HCT116 (cell line): ENCODE data around the gene NOX1. TPM values are rescaled to one million over a fixed set of nuclear protein-coding genes. Genes with fewer than 3 reads are reported as not detected.

Experiments
- ATAC-seq: fragments of 200-7000 bp; cut with Tn5 transposase; 2 replicates; pipeline ENCODE4 v1.9.1; 2020; ENCODE audit warnings: mild to moderate bottlenecking, moderate library complexity
- BruUV-seq: library from RNA; stranded (reverse); fragments of 400-500 nt; replicated peaks from 2 replicates; lab custom pipeline; 2021; lab: Mats Ljungman, UMichigan
- CTCF ChIA-PET: fragments of 300-600 bp; sonication (Branson Sonifier 250); formaldehyde crosslinking; loops from one replicate; lab custom pipeline; 2021; ENCODE audit warnings: antibody characterized with exemption; lab: Charles Lee
- POLR2A ChIA-PET: fragments of 300-600, 350-600 bp; sonication (Branson Sonifier 250); formaldehyde crosslinking; loops from one replicate; lab custom pipeline; 2021; ENCODE audit warnings: antibody characterized with exemption; lab: Charles Lee
- RAD21 ChIA-PET, 2 experiments: fragments of 300-600 bp; sonication (Branson Sonifier 250); formaldehyde crosslinking; loops; one replicate each; lab custom pipeline; 2023; ENCODE audit warnings: low total read pairs in 2 of 2; ENCODE audit not compliant: uncharacterized antibody in 2 of 2, unreplicated experiment in 2 of 2, low non-redundant PET in 1 of 2; lab: Charles Lee
- DNase-seq: peaks from one replicate; pipeline ENCODE4 v3.0.0-alpha.2; 2010; ENCODE audit warnings: low read depth, low spot score
- H2AFZ ChIP-seq: fragments of 200-600 bp; shearing (Covaris generic), sonication (generic); 2 replicates; pipeline ENCODE4 v1.6.1; 2017; ENCODE audit warnings: low read depth, mixed run types, mixed read lengths, antibody characterized with exemption, low read length; ENCODE audit not compliant: poor library complexity, severe bottlenecking
- H3K27ac ChIP-seq: 2 replicates; pipeline ENCODE4 v1.5.1; 2012; ENCODE audit warnings: low read depth, low read length
- H3K27me3 ChIP-seq: fragments of 200-600 bp; sonication (generic); 2 replicates; pipeline ENCODE4 v1.6.1; 2016; ENCODE audit warnings: mixed run types, low read length, mixed read lengths; ENCODE audit not compliant: insufficient read depth
- H3K36me3 ChIP-seq, 2 experiments: fragments of 200-500 bp in 1 of 2; fragments of 200-600 bp in 1 of 2; sonication (Bioruptor generic) in 1 of 2; sonication (generic) in 1 of 2; 2 replicates each; pipeline versions ENCODE4 v1.5.1 to v1.6.1; 2014 to 2016; ENCODE audit warnings: low read length in 2 of 2, inconsistent platforms in 1 of 2, mixed read lengths in 1 of 2, mixed run types in 1 of 2; ENCODE audit not compliant: insufficient read depth in 2 of 2, control insufficient read depth in 1 of 2
- H3K4me1 ChIP-seq, 2 experiments: fragments of 200-600 bp in 1 of 2; sonication (generic) in 1 of 2; 2 replicates each; pipeline versions ENCODE4 v1.5.1 to v1.6.1; 2012 to 2017; ENCODE audit warnings: low read length in 2 of 2, inconsistent platforms in 1 of 2, mild to moderate bottlenecking in 1 of 2, mixed read lengths in 1 of 2, mixed run types in 1 of 2, moderate library complexity in 1 of 2; ENCODE audit not compliant: insufficient read depth in 2 of 2, control insufficient read depth in 1 of 2
- H3K4me2 ChIP-seq: fragments of 200-600 bp; sonication (generic); 2 replicates; pipeline ENCODE4 v1.6.1; 2017; ENCODE audit warnings: mixed run types, low read length, mixed read lengths
- H3K4me3 ChIP-seq, 2 experiments: fragments of 200-600 bp in 1 of 2; sonication (generic) in 1 of 2; replicated peaks in 1 of 2; 2 replicates each; pipeline ENCODE4 v1.5.1; 2011 to 2016; ENCODE audit warnings: low read length in 2 of 2, control low read depth in 1 of 2, low read depth in 1 of 2, mild to moderate bottlenecking in 1 of 2, mixed read lengths in 1 of 2, mixed run types in 1 of 2
- H3K79me2 ChIP-seq: fragments of 200-600 bp; sonication (generic); 2 replicates; pipeline ENCODE4 v1.6.1; 2017; ENCODE audit warnings: mild to moderate bottlenecking, mixed run types, low read length, moderate library complexity, mixed read lengths; ENCODE audit not compliant: insufficient read depth
- H3K9ac ChIP-seq: fragments of 200-600 bp; sonication (generic); 2 replicates; pipeline ENCODE4 v1.6.1; 2016; ENCODE audit warnings: low read length, mixed read lengths
- H3K9me2 ChIP-seq: fragments of 200-600 bp; sonication (generic), shearing (Covaris generic); 2 replicates; pipeline ENCODE4 v1.6.1; 2017; ENCODE audit warnings: mixed run types, mild to moderate bottlenecking, moderate library complexity; ENCODE audit not compliant: insufficient read depth
- H3K9me3 ChIP-seq, 2 experiments: fragments of 200-500 bp in 1 of 2; fragments of 200-600 bp in 1 of 2; sonication (Bioruptor generic) in 1 of 2; sonication (generic) in 1 of 2; 2 replicates each; pipeline ENCODE4 v1.6.1; 2014 to 2017; ENCODE audit warnings: low read length in 2 of 2, mixed read lengths in 2 of 2, inconsistent platforms in 1 of 2, low read depth in 1 of 2, mild to moderate bottlenecking in 1 of 2, mixed run types in 1 of 2, moderate library complexity in 1 of 2; ENCODE audit not compliant: control insufficient read depth in 1 of 2, insufficient read depth in 1 of 2
- H4K20me1 ChIP-seq: fragments of 200-600 bp; sonication (generic), shearing (Covaris generic); 2 replicates; pipeline ENCODE4 v1.6.1; 2017; ENCODE audit warnings: mixed run types, mild to moderate bottlenecking, moderate library complexity; ENCODE audit not compliant: insufficient read depth
- CBX3 ChIP-seq: IDR thresholded peaks from 2 replicates; pipeline ENCODE4 v1.6.1; 2012; ENCODE audit warnings: low read depth
- CEBPB ChIP-seq: IDR thresholded peaks from 2 replicates; pipeline ENCODE4 v1.6.1; 2012; ENCODE audit warnings: low read depth
- ELF1 ChIP-seq: IDR thresholded peaks from 2 replicates; pipeline ENCODE4 v1.6.1; 2012; ENCODE audit warnings: low read depth, borderline replicate concordance
- EZH2 ChIP-seq: fragments of 200-600 bp; sonication (generic); IDR thresholded peaks from 2 replicates; pipeline ENCODE4 v1.6.1; 2017; ENCODE audit warnings: antibody characterized with exemption, mixed run types
- EZH2phosphoT487 ChIP-seq: fragments of 200-600 bp; IDR thresholded peaks from 2 replicates; pipeline ENCODE4 v1.6.1; 2018; ENCODE audit warnings: antibody characterized with exemption, borderline replicate concordance
- FOSL1 ChIP-seq: IDR thresholded peaks from 2 replicates; pipeline ENCODE4 v1.6.1; 2012; ENCODE audit warnings: low read depth
- JUND ChIP-seq: IDR thresholded peaks from 2 replicates; pipeline ENCODE4 v1.6.1; 2012
- RAD21 ChIP-seq: IDR thresholded peaks from 2 replicates; pipeline ENCODE4 v1.6.1; 2012; ENCODE audit warnings: low read depth, mild to moderate bottlenecking
- SP1 ChIP-seq: IDR thresholded peaks from 2 replicates; pipeline ENCODE4 v1.6.1; 2012; ENCODE audit warnings: low read depth
- SRF ChIP-seq: IDR thresholded peaks from 2 replicates; pipeline ENCODE4 v1.6.1; 2012; ENCODE audit warnings: low read depth
- TCF7L2 ChIP-seq: IDR thresholded peaks from 2 replicates; pipeline ENCODE4 v1.7.0; 2011; ENCODE audit warnings: borderline replicate concordance, inconsistent platforms; ENCODE audit not compliant: insufficient read depth, insufficient read length; ENCODE audit errors: extremely low read depth
- ZFX ChIP-seq: fragments of 450-650 bp; IDR thresholded peaks from 2 replicates; pipeline ENCODE4 v1.6.1; 2017
- ZNF274 ChIP-seq: fragments of 200-500 bp; sonication (Bioruptor generic); IDR thresholded peaks from 2 replicates; pipeline ENCODE4 v1.6.1; 2014; ENCODE audit warnings: mild to moderate bottlenecking, low read depth, low read length, inconsistent platforms
- intact Hi-C: fragments of 100-400 bp; cut with micrococcal nuclease; formaldehyde crosslinking; loops from 2 replicates; pipeline ENCODE4 v1.10.0; 2022
- total RNA-seq: library from RNA; stranded (reverse); gene quantifications from one replicate; pipeline ENCODE4 v1.2.1, GENCODE V29; 2021; ENCODE audit not compliant: unreplicated experiment
- TF ChIP-seq, protein P1 (sequence below): IDR thresholded peaks from 2 replicates; pipeline ENCODE4 v1.6.1; 2012; ENCODE audit warnings: low read depth
- TF ChIP-seq, protein P2 (sequence below): IDR thresholded peaks from 2 replicates; pipeline ENCODE4 v1.6.1; 2011; ENCODE audit warnings: mild to moderate bottlenecking, low read length, moderate library complexity; ENCODE audit not compliant: insufficient replicate concordance; ENCODE audit errors: extremely low read depth
- TF ChIP-seq, protein P3 (sequence below): IDR thresholded peaks from 2 replicates; pipeline ENCODE4 v1.6.1; 2012
- TF ChIP-seq, protein P4 (sequence below): IDR thresholded peaks from 2 replicates; pipeline ENCODE4 v1.6.1; 2012
- TF ChIP-seq, protein P5 (sequence below), 3 experiments: fragments of 200-600 bp in 1 of 3; sonication (generic) in 1 of 3; IDR thresholded peaks in 2 of 3; conservative IDR thresholded peaks in 1 of 3; 2 replicates each; pipeline ENCODE4 v1.5.1; 2012 to 2017; ENCODE audit warnings: low read depth in 2 of 3, low read length in 2 of 3, antibody characterized with exemption in 1 of 3, borderline replicate concordance in 1 of 3, control low read depth in 1 of 3, mild to moderate bottlenecking in 1 of 3, mixed read lengths in 1 of 3, mixed run types in 1 of 3, moderate library complexity in 1 of 3; ENCODE audit not compliant: insufficient read depth in 1 of 3

Gene NOX1
- total RNA-seq, 1 experiment from 2014 or later: not detected

DNA sequence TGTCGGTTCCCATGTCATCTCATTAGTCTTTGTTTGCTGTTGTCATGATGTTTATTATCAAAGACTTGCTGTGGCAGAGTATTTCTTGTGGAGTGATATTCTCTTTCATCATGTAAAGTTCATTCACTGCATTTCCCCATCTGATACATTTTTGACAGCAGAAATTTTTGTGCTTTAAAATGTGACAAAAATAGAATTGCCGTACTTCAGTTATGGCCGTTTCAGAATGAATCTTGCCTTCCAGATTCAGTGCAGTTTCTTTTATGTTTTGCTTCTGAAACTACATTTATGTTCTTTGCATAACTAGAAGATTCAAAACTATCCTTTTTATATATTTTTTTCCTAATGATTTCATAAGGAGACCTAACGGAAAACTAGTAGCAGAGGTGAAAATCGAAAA, 44.0 kb downstream of the NOX1 start:
- TF ChIP-seq EZH2phosphoT487 (no peak), CBX3 (no peak), EZH2 (no peak), ZFX (no peak), ELF1 (no peak), TCF7L2 (no peak), SRF (no peak), RAD21 (no peak), SP1 (no peak), JUND (no peak), CEBPB (no peak), ZNF274 (no peak), FOSL1 (no peak)
- TF ChIP-seq, protein P1, sequence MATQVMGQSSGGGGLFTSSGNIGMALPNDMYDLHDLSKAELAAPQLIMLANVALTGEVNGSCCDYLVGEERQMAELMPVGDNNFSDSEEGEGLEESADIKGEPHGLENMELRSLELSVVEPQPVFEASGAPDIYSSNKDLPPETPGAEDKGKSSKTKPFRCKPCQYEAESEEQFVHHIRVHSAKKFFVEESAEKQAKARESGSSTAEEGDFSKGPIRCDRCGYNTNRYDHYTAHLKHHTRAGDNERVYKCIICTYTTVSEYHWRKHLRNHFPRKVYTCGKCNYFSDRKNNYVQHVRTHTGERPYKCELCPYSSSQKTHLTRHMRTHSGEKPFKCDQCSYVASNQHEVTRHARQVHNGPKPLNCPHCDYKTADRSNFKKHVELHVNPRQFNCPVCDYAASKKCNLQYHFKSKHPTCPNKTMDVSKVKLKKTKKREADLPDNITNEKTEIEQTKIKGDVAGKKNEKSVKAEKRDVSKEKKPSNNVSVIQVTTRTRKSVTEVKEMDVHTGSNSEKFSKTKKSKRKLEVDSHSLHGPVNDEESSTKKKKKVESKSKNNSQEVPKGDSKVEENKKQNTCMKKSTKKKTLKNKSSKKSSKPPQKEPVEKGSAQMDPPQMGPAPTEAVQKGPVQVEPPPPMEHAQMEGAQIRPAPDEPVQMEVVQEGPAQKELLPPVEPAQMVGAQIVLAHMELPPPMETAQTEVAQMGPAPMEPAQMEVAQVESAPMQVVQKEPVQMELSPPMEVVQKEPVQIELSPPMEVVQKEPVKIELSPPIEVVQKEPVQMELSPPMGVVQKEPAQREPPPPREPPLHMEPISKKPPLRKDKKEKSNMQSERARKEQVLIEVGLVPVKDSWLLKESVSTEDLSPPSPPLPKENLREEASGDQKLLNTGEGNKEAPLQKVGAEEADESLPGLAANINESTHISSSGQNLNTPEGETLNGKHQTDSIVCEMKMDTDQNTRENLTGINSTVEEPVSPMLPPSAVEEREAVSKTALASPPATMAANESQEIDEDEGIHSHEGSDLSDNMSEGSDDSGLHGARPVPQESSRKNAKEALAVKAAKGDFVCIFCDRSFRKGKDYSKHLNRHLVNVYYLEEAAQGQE: no peak
- TF ChIP-seq, protein P2, sequence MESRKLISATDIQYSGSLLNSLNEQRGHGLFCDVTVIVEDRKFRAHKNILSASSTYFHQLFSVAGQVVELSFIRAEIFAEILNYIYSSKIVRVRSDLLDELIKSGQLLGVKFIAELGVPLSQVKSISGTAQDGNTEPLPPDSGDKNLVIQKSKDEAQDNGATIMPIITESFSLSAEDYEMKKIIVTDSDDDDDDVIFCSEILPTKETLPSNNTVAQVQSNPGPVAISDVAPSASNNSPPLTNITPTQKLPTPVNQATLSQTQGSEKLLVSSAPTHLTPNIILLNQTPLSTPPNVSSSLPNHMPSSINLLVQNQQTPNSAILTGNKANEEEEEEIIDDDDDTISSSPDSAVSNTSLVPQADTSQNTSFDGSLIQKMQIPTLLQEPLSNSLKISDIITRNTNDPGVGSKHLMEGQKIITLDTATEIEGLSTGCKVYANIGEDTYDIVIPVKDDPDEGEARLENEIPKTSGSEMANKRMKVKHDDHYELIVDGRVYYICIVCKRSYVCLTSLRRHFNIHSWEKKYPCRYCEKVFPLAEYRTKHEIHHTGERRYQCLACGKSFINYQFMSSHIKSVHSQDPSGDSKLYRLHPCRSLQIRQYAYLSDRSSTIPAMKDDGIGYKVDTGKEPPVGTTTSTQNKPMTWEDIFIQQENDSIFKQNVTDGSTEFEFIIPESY: no peak
- TF ChIP-seq, protein P3, sequence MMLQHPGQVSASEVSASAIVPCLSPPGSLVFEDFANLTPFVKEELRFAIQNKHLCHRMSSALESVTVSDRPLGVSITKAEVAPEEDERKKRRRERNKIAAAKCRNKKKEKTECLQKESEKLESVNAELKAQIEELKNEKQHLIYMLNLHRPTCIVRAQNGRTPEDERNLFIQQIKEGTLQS: no peak
- TF ChIP-seq, protein P4, sequence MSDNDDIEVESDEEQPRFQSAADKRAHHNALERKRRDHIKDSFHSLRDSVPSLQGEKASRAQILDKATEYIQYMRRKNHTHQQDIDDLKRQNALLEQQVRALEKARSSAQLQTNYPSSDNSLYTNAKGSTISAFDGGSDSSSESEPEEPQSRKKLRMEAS: no peak
- TF ChIP-seq, protein P5, sequence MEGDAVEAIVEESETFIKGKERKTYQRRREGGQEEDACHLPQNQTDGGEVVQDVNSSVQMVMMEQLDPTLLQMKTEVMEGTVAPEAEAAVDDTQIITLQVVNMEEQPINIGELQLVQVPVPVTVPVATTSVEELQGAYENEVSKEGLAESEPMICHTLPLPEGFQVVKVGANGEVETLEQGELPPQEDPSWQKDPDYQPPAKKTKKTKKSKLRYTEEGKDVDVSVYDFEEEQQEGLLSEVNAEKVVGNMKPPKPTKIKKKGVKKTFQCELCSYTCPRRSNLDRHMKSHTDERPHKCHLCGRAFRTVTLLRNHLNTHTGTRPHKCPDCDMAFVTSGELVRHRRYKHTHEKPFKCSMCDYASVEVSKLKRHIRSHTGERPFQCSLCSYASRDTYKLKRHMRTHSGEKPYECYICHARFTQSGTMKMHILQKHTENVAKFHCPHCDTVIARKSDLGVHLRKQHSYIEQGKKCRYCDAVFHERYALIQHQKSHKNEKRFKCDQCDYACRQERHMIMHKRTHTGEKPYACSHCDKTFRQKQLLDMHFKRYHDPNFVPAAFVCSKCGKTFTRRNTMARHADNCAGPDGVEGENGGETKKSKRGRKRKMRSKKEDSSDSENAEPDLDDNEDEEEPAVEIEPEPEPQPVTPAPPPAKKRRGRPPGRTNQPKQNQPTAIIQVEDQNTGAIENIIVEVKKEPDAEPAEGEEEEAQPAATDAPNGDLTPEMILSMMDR (IDR thresholded peaks at IDR 0.05 in 2 of 3, conservative IDR thresholded peaks at IDR 0.05 in 1 of 3; ENCODE audit: borderline replicate concordance in 1 of 3, insufficient read depth in 1 of 3, low read depth in 2 of 3, low read length in 2 of 3): no peak
- H3K4me2 ChIP-seq: no peak overlapping the region

More for the DNA sequence above, 44.0 kb downstream of the NOX1 start:
- ChIA-PET CTCF (no interaction called here), RAD21 (no interaction called here), POLR2A (no interaction called here)
- Histone ChIP-seq H3K4me1 (no peaks in the 10 kb centered on the region), H3K79me2 (no peaks in the 10 kb centered on the region), H3K9ac (no peak overlapping the region), H3K27ac (no peak overlapping the region), H3K9me3 (no peaks in the 10 kb centered on the region), H3K27me3 (no peaks in the 10 kb centered on the region), H3K9me2 (no peaks in the 10 kb centered on the region), H4K20me1 (no peaks in the 10 kb centered on the region), H2AFZ (no peak overlapping the region), H3K36me3 (peaks cover 0 to 7% of the 10 kb centered on the region in 2 experiments; a peak in 3 of 4 replicates), H3K4me3 (no peak overlapping the region)
- no TSS peak for BruUV-seq
- intact Hi-C loops: no loop called here
- DNase-seq (no peak), ATAC-seq (no peak)
